Suppressor macrophage (primary cell): Measurements from ENCODE around the gene KCNQ1OT1.
A peak's percentile ranks its signal among the peaks of the same experiment; 100 is the strongest.

ENCODE experiments used
- DNase-seq, 4 experiments: peaks; one replicate each; pipeline ENCODE4 v3.0.0-alpha.2; 2020 to 2022

The KCNQ1OT1 gene

GRCh38 chr11:2666828-2667570, 32.8 kb downstream of the KCNQ1OT1 start:
- DNase-seq, result no peak

- no peak for DNase-seq
Observed at GRCh38 chr11:2666401-2666741, 33.4 kb downstream of the KCNQ1OT1 start.

GRCh38 chr11:2665526-2666400, 34.0 kb downstream of the KCNQ1OT1 start:
- no peak for DNase-seq

- DNase-seq, result no peak
Observed at GRCh38 chr11:2664791-2665525, 34.8 kb downstream of the KCNQ1OT1 start.

GRCh38 chr11:2664376-2664775, 35.4 kb downstream of the KCNQ1OT1 start:
- no peak for DNase-seq

GRCh38 chr11:2663915-2664314, 35.9 kb downstream of the KCNQ1OT1 start:
- DNase-seq, result no peak

GRCh38 chr11:2663506-2663905, 36.3 kb downstream of the KCNQ1OT1 start:
- DNase-seq, result no peak

- DNase-seq, result no peak
Observed at GRCh38 chr11:2662430-2663299, 37.1 kb downstream of the KCNQ1OT1 start.

GRCh38 chr11:2662024-2662312, 37.8 kb downstream of the KCNQ1OT1 start:
- no peak for DNase-seq

- no peak for DNase-seq
Observed at GRCh38 chr11:2661173-2662023, 38.4 kb downstream of the KCNQ1OT1 start.

GRCh38 chr11:2660357-2660939, 39.3 kb downstream of the KCNQ1OT1 start:
- DNase-seq, result no peak

GRCh38 chr11:2657697-2658284, 42.0 kb downstream of the KCNQ1OT1 start:
- DNase-seq, result no peak

GRCh38 chr11:2656859-2657258, 42.9 kb downstream of the KCNQ1OT1 start:
- DNase-seq, result no peak

GRCh38 chr11:2655834-2656622, 43.8 kb downstream of the KCNQ1OT1 start:
- peak in 3 of 4 experiments; percentile 10 to 29 (median 17) for DNase-seq

- no peak for DNase-seq
Observed at GRCh38 chr11:2655016-2655719, 44.6 kb downstream of the KCNQ1OT1 start.

GRCh38 chr11:2653930-2654739, 45.7 kb downstream of the KCNQ1OT1 start:
- DNase-seq, result peak in 1 of 4 experiments; percentile 16

- DNase-seq, result no peak
Observed at GRCh38 chr11:2653198-2653551, 46.6 kb downstream of the KCNQ1OT1 start.
